ENCODE measurements around the gene CEP162. TPM values are rescaled to one million over a fixed set of nuclear protein-coding genes. Genes with fewer than 3 reads are reported as not detected.

CEP162 gene
- total and polyA plus RNA-seq, 2 donors (not counting 1 experiment from before 2014, with no cell fraction given): 1.8 to 13.4 TPM

DNA sequence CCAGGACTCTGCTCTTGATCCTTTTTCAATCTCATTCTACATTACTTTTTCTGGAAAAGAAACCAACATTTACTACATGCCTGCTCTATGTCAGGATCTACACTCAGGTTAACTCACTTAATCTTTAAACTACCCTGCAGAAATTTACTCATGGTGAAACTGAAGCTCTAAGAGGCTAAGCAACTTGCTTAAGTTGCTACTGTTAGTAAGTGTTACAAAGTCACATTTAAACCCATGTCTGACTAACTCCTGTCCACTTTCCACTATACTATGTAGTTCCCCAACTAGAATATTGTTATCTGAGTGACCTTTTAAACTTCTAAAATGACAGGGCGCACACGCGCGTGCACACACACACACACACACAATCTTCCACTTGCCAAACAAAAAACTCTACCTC, 5.0 kb downstream of the CEP162 start:
- TF ChIP-seq, protein P1, sequence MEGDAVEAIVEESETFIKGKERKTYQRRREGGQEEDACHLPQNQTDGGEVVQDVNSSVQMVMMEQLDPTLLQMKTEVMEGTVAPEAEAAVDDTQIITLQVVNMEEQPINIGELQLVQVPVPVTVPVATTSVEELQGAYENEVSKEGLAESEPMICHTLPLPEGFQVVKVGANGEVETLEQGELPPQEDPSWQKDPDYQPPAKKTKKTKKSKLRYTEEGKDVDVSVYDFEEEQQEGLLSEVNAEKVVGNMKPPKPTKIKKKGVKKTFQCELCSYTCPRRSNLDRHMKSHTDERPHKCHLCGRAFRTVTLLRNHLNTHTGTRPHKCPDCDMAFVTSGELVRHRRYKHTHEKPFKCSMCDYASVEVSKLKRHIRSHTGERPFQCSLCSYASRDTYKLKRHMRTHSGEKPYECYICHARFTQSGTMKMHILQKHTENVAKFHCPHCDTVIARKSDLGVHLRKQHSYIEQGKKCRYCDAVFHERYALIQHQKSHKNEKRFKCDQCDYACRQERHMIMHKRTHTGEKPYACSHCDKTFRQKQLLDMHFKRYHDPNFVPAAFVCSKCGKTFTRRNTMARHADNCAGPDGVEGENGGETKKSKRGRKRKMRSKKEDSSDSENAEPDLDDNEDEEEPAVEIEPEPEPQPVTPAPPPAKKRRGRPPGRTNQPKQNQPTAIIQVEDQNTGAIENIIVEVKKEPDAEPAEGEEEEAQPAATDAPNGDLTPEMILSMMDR (IDR thresholded peaks at IDR 0.05): no peak
- no peak for TF ChIP-seq EZH2 (IDR thresholded peaks at IDR 0.05; ENCODE audit: borderline replicate concordance, insufficient read depth, low read depth, low read length, poor library complexity, severe bottlenecking)
- Histone ChIP-seq H3K4me1 (ENCODE audit: control insufficient read depth in 2 of 2, insufficient read depth in 2 of 2, low read length in 2 of 2) (peaks cover 7% of the 10 kb centered on the region in 2 donors), H3K4me3 (ENCODE audit: control extremely low read depth in 1 of 5, extremely low read depth in 1 of 5, insufficient read depth in 1 of 5, low read depth in 2 of 5, low read length in 4 of 5) (no peak overlapping the region), H3K27me3 (replicated peaks in 1 of 4; ENCODE audit: control extremely low read depth in 1 of 4, control insufficient read depth in 3 of 4, insufficient read depth in 4 of 4, low read length in 3 of 4) (no peaks in the 10 kb centered on the region), H3K9me3 (ENCODE audit: control extremely low read depth in 1 of 3, control insufficient read depth in 2 of 3, insufficient read depth in 1 of 3, low read length in 2 of 3) (no peaks in the 10 kb centered on the region), H3K4me2 (replicated peaks; ENCODE audit: low read depth, low read length, poor library complexity, severe bottlenecking) (no peak overlapping the region), H3K36me3 (replicated peaks in 1 of 2; ENCODE audit: control extremely low read depth in 1 of 2, control insufficient read depth in 1 of 2, extremely low read depth in 1 of 2, insufficient read depth in 2 of 2, low read length in 1 of 2) (no peaks in the 10 kb centered on the region), H3K79me2 (ENCODE audit: control insufficient read depth, insufficient read depth, low read length) (peaks cover 9% of the 10 kb centered on the region), H2AFZ (ENCODE audit: insufficient read depth, low read depth, low read length, poor library complexity, severe bottlenecking) (no peak overlapping the region), H3K9ac (ENCODE audit: low read length) (no peak overlapping the region), H3K27ac (ENCODE audit: low read length in 2 of 2) (no peak overlapping the region), H4K20me1 (ENCODE audit: control insufficient read depth, insufficient read depth, low read length, poor library complexity, severe bottlenecking) (no peaks in the 10 kb centered on the region)
- H3K27ac Mint-ChIP-seq: no peak overlapping the region
- no peaks in the 10 kb centered on the region for H3K9me3 Mint-ChIP-seq (ENCODE audit: insufficient read depth)
- intact Hi-C loops (cut with micrococcal nuclease): no loop called here
- POLR2A ChIA-PET: no interaction called here
- H3K27me3 Mint-ChIP-seq: no peaks in the 10 kb centered on the region
- ATAC-seq (ENCODE audit: low read depth) (no peak), DNase-seq (no peak)
- peaks cover 16% of the 10 kb centered on the region for H3K4me1 Mint-ChIP-seq
- CTCF ChIA-PET: interaction anchor here (0.7 to 6.3 kb wide), 3 partner anchors 20 to 607 kb away, joined by 3 to 30 read pairs (median 8); no protein-coding TSS in a partner anchor
- H3K4me3 Mint-ChIP-seq: no peak overlapping the region
- no CpG with 5 or more reads among the region's 4 CpGs for WGBS (ENCODE audit: insufficient coverage)

DNA sequence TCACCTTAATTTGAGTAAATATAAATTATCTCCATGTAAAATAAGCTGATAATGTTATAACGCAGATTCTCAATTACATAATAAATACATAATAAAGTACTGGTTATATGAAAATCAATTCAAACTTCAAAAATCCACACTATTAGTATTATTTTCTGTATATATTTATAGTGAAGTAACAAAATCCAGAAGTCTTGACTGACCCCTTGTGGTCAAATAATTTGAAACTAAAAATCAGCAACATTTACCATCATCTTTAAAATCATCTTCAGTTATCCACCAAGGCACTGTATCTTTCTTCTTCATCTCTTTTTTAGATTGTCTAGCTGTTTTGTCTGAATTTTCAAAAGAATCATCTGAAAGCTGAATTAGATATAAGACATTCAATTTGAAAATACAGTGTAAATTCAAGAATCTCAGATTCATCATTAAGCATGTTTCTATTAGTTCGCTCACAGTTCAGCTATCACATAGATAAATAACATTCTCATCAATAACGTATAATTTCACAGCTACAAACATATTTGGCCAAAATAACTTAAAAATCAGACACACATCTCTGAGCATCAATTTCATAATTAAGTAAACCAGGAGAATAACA, 6.5 kb downstream of the CEP162 start:
- Histone ChIP-seq H3K79me2 (ENCODE audit: control insufficient read depth, insufficient read depth, low read length) (no peaks in the 10 kb centered on the region), H3K9me3 (ENCODE audit: control extremely low read depth in 1 of 3, control insufficient read depth in 2 of 3, insufficient read depth in 1 of 3, low read length in 2 of 3) (no peaks in the 10 kb centered on the region), H3K4me1 (ENCODE audit: control insufficient read depth in 2 of 2, insufficient read depth in 2 of 2, low read length in 2 of 2) (no peaks in the 10 kb centered on the region), H3K36me3 (replicated peaks in 1 of 2; ENCODE audit: control extremely low read depth in 1 of 2, control insufficient read depth in 1 of 2, extremely low read depth in 1 of 2, insufficient read depth in 2 of 2, low read length in 1 of 2) (no peaks in the 10 kb centered on the region), H3K27ac (ENCODE audit: low read length in 2 of 2) (no peak overlapping the region), H2AFZ (ENCODE audit: insufficient read depth, low read depth, low read length, poor library complexity, severe bottlenecking) (no peak overlapping the region), H3K9ac (ENCODE audit: low read length) (no peak overlapping the region), H4K20me1 (ENCODE audit: control insufficient read depth, insufficient read depth, low read length, poor library complexity, severe bottlenecking) (no peaks in the 10 kb centered on the region), H3K4me2 (replicated peaks; ENCODE audit: low read depth, low read length, poor library complexity, severe bottlenecking) (no peak overlapping the region), H3K27me3 (replicated peaks in 1 of 4; ENCODE audit: control extremely low read depth in 1 of 4, control insufficient read depth in 3 of 4, insufficient read depth in 4 of 4, low read length in 3 of 4) (no peaks in the 10 kb centered on the region), H3K4me3 (ENCODE audit: control extremely low read depth in 1 of 5, extremely low read depth in 1 of 5, insufficient read depth in 1 of 5, low read depth in 2 of 5, low read length in 4 of 5) (no peak overlapping the region)
- Mint-ChIP-seq H3K4me3 (no peak overlapping the region), H3K27me3 (no peaks in the 10 kb centered on the region), H3K4me1 (peaks cover 10% of the 10 kb centered on the region), H3K9me3 (ENCODE audit: insufficient read depth) (no peaks in the 10 kb centered on the region), H3K27ac (no peak overlapping the region)
- TF ChIP-seq, protein P1 (IDR thresholded peaks at IDR 0.05): peak; percentile 79
- TF ChIP-seq EZH2 (IDR thresholded peaks at IDR 0.05; ENCODE audit: borderline replicate concordance, insufficient read depth, low read depth, low read length, poor library complexity, severe bottlenecking): no peak
- ChIA-PET CTCF (interaction anchor here (0.7 to 6.3 kb wide), 15 partner anchors 11 to 1032 kb away, joined by 3 to 30 read pairs (median 3); partner anchors contain the start of gene CYB5R4), POLR2A (no interaction called here)
- DNase-seq (peak; percentile 47), ATAC-seq (ENCODE audit: low read depth) (no peak)
- intact Hi-C loops (cut with micrococcal nuclease): loop anchor here (1.0 kb wide), 1 partner anchor 337 kb away; no protein-coding TSS in a partner anchor
- no CpG with 5 or more reads among the region's 3 CpGs for WGBS (ENCODE audit: insufficient coverage)
